ENCODE data around the gene RAI14. TPM values are rescaled to one million over a fixed set of nuclear protein-coding genes. Genes with fewer than 3 reads are reported as not detected.
"Not testable (repeated sequence)": the region's sequence is repeated elsewhere in the genome, so short reads cannot be mapped to it uniquely, and the experiment has no call there.

RAI14 gene
- total RNA-seq, 1 donor from 2014 or later, result 29.3 TPM

GRCh38 chr5:34699155-34700077 is 43.3 kb downstream of the RAI14 start:
- DNase-seq, result no peak

GRCh38 chr5:34700078-34700452 is 43.9 kb downstream of the RAI14 start:
- DNase-seq, result no peak

GRCh38 chr5:34701442-34701841 is 45.3 kb downstream of the RAI14 start:
- DNase-seq, result not testable (repeated sequence)

- DNase-seq, result no peak
Observed at GRCh38 chr5:34703767-34704713, 47.9 kb downstream of the RAI14 start.

- no peak for DNase-seq
Observed at GRCh38 chr5:34706084-34706483, 50.0 kb downstream of the RAI14 start.

- no peak for DNase-seq
Observed at GRCh38 chr5:34707451-34708107, 51.5 kb downstream of the RAI14 start.

GRCh38 chr5:34708777-34709176 is 52.6 kb downstream of the RAI14 start:
- DNase-seq, result no peak

- no peak for DNase-seq
Observed at GRCh38 chr5:34709861-34710673, 53.9 kb downstream of the RAI14 start.

GRCh38 chr5:34712565-34712964 is 56.4 kb downstream of the RAI14 start:
- no peak for DNase-seq

GRCh38 chr5:34715711-34716110 is 59.6 kb downstream of the RAI14 start:
- DNase-seq, result no peak

- no peak for DNase-seq
Observed at GRCh38 chr5:34716986-34717385, 60.9 kb downstream of the RAI14 start.

GRCh38 chr5:34717426-34718327 is 61.5 kb downstream of the RAI14 start:
- no peak for DNase-seq

- no peak for DNase-seq
Observed at GRCh38 chr5:34718516-34718915, 62.4 kb downstream of the RAI14 start.

GRCh38 chr5:34719029-34719428 is 62.9 kb downstream of the RAI14 start:
- DNase-seq, result no peak

- no peak for DNase-seq
Observed at GRCh38 chr5:34721327-34721726, 65.2 kb downstream of the RAI14 start.

- no peak for DNase-seq
Observed at GRCh38 chr5:34722183-34722582, 66.1 kb downstream of the RAI14 start.

- DNase-seq, result no peak
Observed at GRCh38 chr5:34724741-34725140, 68.6 kb downstream of the RAI14 start.

GRCh38 chr5:34727166-34727749 is 71.1 kb downstream of the RAI14 start:
- DNase-seq, result not testable (repeated sequence)

- no peak for DNase-seq
Observed at GRCh38 chr5:34728236-34728635, 72.1 kb downstream of the RAI14 start.
